ENCODE data around the gene DNAJC5G. TPM values are rescaled to one million over a fixed set of nuclear protein-coding genes. Genes with fewer than 3 reads are reported as not detected.

DNAJC5G gene
- total and polyA plus RNA-seq, 12 donors, result 0.14 to 2.9 (median 1.1) TPM; not detected in 4

GRCh38 chr2:27322766-27323595 is 47.7 kb downstream of the DNAJC5G start, which contains the start of gene MPV17:
Gene MPV17 (minus strand): TSS chr2:27323097. CDS start chr2:27322517, 580 bp downstream.
- H3K4me3 ChIP-seq, result peak within 1 kb of the TSS; percentile 25 to 99 (median 76)

GRCh38 chr2:27323596-27324285 is 48.5 kb downstream of the DNAJC5G start:
- Histone ChIP-seq H3K27me3 (no peaks in the 10 kb centered on the region), H3K36me3 (replicated peaks in 1 of 2) (peaks cover 0 to 31% of the 10 kb centered on the region in 2 donors), H3K9me3 (replicated peaks in 1 of 3) (no peaks in the 10 kb centered on the region), H3K4me3 (peak overlapping the region; percentile 19 to 99 (median 76)), H3K4me1 (replicated peaks in 1 of 2) (peaks cover 34 to 35% of the 10 kb centered on the region in 2 donors), H3K27ac (peak overlapping the region; percentile 83 to 99 (median 98))
- intact Hi-C loops (cut with DNase I), result no loop called here
- TF ChIP-seq POLR2A (IDR thresholded peaks at IDR 0.05) (peak in 1 of 2 donors; percentile 41), CTCF (IDR thresholded peaks at IDR 0.05) (no peak)
- DNase-seq, result peak in 3 of 7 donors; percentile 49 to 73 (median 69)
- 7 to 19% (median 13%) methylated on average over 5 of the region's 5 CpGs for WGBS, 4 donors

More at GRCh38 chr2:27322766-27323595, 47.7 kb downstream of the DNAJC5G start, which contains the start of gene MPV17:
- Histone ChIP-seq H3K36me3 (replicated peaks in 1 of 2) (peaks cover 0 to 24% of the 10 kb centered on the region in 2 donors), H3K9me3 (replicated peaks in 1 of 3) (no peaks in the 10 kb centered on the region), H3K27me3 (no peaks in the 10 kb centered on the region), H3K4me1 (replicated peaks in 1 of 2) (peaks cover 34 to 35% of the 10 kb centered on the region in 2 donors), H3K27ac (peak within 1 kb of the TSS; percentile 83 to 99 (median 98))
- WGBS, 4 donors, result 0 to 1% (median 0%) methylated on average over 22 to 39 of the region's 39 CpGs
- DNase-seq, result peak; percentile 92 to 97 (median 96)
- intact Hi-C loops (cut with DNase I), result no loop called here
- TF ChIP-seq CTCF (IDR thresholded peaks at IDR 0.05) (peak in 1 of 6 experiments; percentile 13), POLR2A (IDR thresholded peaks at IDR 0.05) (peak; percentile 73 to 95)

DNA sequence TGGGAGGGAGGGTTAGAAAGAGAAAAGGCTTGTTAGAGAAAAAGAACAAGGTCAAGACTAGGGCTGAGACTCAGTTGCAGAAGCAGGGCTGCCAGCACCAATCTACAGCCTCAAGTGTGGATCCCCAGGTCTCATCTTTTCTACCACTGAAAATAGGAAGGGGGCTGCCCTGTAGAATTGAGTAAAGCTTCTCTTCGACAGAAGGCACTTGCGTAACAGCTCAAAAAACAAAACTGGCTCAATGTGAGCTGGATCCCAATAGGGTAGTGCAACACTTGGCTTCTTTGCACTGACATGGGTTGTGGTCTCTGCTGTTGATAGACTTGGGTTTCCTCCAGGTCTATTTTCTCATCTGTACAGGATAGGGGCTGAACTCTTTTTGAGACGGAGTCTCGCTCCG is 49.5 kb downstream of the DNAJC5G start:
- Histone ChIP-seq H3K27me3 (no peaks in the 10 kb centered on the region), H3K27ac (peak overlapping the region in 4 of 5 donors; percentile 94 to 99 (median 98)), H3K4me3 (no peak overlapping the region), H3K9me3 (replicated peaks in 1 of 3) (no peaks in the 10 kb centered on the region), H3K36me3 (replicated peaks in 1 of 2) (peaks cover 0 to 41% of the 10 kb centered on the region in 2 donors), H3K4me1 (replicated peaks in 1 of 2) (peaks cover 34 to 35% of the 10 kb centered on the region in 2 donors)
- DNase-seq, result no peak
- 82 to 88% (median 87%) methylated on average over 2 to 5 of the region's 5 CpGs for WGBS, 4 donors
- no peak for TF ChIP-seq POLR2A (IDR thresholded peaks at IDR 0.05)
- no peak for TF ChIP-seq CTCF (IDR thresholded peaks at IDR 0.05)
- intact Hi-C loops (cut with DNase I), result loop anchor here in 1 of 2 donors (5.0 kb wide), 1 partner anchor 43 kb away; no protein-coding TSS in a partner anchor

Other genes with a start within 250 kb of the DNAJC5G start
- 100 to 1,000 TPM in 2 of 9 donors, 10 to 100 TPM in 7; 25.2 to 124 (median 50.0) TPM for gene TMEM214, start 242.5 kb upstream of the DNAJC5G start, total RNA-seq
- gene TMEM214, start 242.5 kb upstream of the DNAJC5G start, polyA plus RNA-seq, result 100 to 1,000 TPM in 1 of 3 donors, 10 to 100 TPM in 2; 63.7 to 111 (median 96.8) TPM
- gene AGBL5, start 223.8 kb upstream of the DNAJC5G start, total RNA-seq, result 10 to 100 TPM; 23.4 to 42.4 (median 32.0) TPM
- 10 to 100 TPM; 21.2 to 31.3 (median 29.8) TPM for gene AGBL5, start 223.8 kb upstream of the DNAJC5G start, polyA plus RNA-seq
- 100 to 1,000 TPM; 174 to 617 (median 397) TPM for gene OST4, start 203.8 kb upstream of the DNAJC5G start, total RNA-seq
- gene OST4, start 203.8 kb upstream of the DNAJC5G start, polyA plus RNA-seq, result 100 to 1,000 TPM; 387 to 602 (median 531) TPM
- 100 to 1,000 TPM in 5 of 9 donors, 10 to 100 TPM in 4; 17.7 to 243 (median 115) TPM for gene EMILIN1, start 196.8 kb upstream of the DNAJC5G start, total RNA-seq
- gene EMILIN1, start 196.8 kb upstream of the DNAJC5G start, polyA plus RNA-seq, result 100 to 1,000 TPM in 1 of 3 donors, 10 to 100 TPM in 1, 1 to 10 TPM in 1; 4.2 to 168 (median 84.4) TPM
- 10 to 100 TPM in 4 of 9 donors, 1 to 10 TPM in 5; 4.0 to 14.4 (median 9.0) TPM for gene KHK, start 188.7 kb upstream of the DNAJC5G start, total RNA-seq
- gene KHK, start 188.7 kb upstream of the DNAJC5G start, polyA plus RNA-seq, result 1 to 10 TPM; 3.3 to 6.7 (median 4.9) TPM
- gene CGREF1, start 156.3 kb upstream of the DNAJC5G start, total RNA-seq, result 1 to 10 TPM in 4 of 9 donors, under 1 TPM in 4, not detected in 1; 0.52 to 4.7 (median 1.0) TPM
- gene CGREF1, start 156.3 kb upstream of the DNAJC5G start, polyA plus RNA-seq, result 1 to 10 TPM; 1.8 to 2.0 (median 2.0) TPM
- gene ABHD1, start 151.6 kb upstream of the DNAJC5G start, total RNA-seq, result 1 to 10 TPM in 6 of 9 donors, under 1 TPM in 2, not detected in 1; 0.61 to 3.3 (median 1.5) TPM
- gene ABHD1, start 151.6 kb upstream of the DNAJC5G start, polyA plus RNA-seq, result 1 to 10 TPM in 2 of 3 donors, under 1 TPM in 1; 0.90 to 6.0 (median 4.4) TPM
- 10 to 100 TPM; 47.0 to 91.5 (median 64.6) TPM for gene PREB, start 140.8 kb upstream of the DNAJC5G start, total RNA-seq
- gene PREB, start 140.8 kb upstream of the DNAJC5G start, polyA plus RNA-seq, result 10 to 100 TPM; 44.1 to 68.5 (median 67.8) TPM
- gene PRR30, start 136.0 kb upstream of the DNAJC5G start, total RNA-seq, result not detected
- not detected for gene PRR30, start 136.0 kb upstream of the DNAJC5G start, polyA plus RNA-seq
- under 1 TPM in 7 of 9 donors, not detected in 2; under 0.01 to 0.35 (median 0.08) TPM for gene TCF23, start 126.4 kb upstream of the DNAJC5G start, total RNA-seq
- gene TCF23, start 126.4 kb upstream of the DNAJC5G start, polyA plus RNA-seq, result under 1 TPM in 2 of 3 donors, not detected in 1; 0.03 to 0.24 TPM
- 100 to 1,000 TPM; 124 to 292 (median 155) TPM for gene ATRAID, start 63.4 kb upstream of the DNAJC5G start, total RNA-seq
- 100 to 1,000 TPM; 139 to 228 (median 190) TPM for gene ATRAID, start 63.4 kb upstream of the DNAJC5G start, polyA plus RNA-seq
- 10 to 100 TPM; 13.5 to 35.0 (median 18.5) TPM for gene SLC5A6, start 63.2 kb upstream of the DNAJC5G start, total RNA-seq
- gene SLC5A6, start 63.2 kb upstream of the DNAJC5G start, polyA plus RNA-seq, result 10 to 100 TPM; 17.8 to 30.1 (median 18.1) TPM
- 10 to 100 TPM; 13.1 to 70.5 (median 19.0) TPM for gene CAD, start 58.1 kb upstream of the DNAJC5G start, total RNA-seq
- 10 to 100 TPM in 2 of 3 donors, 1 to 10 TPM in 1; 8.9 to 25.8 (median 13.9) TPM for gene CAD, start 58.1 kb upstream of the DNAJC5G start, polyA plus RNA-seq
- gene SLC30A3, start 12.4 kb upstream of the DNAJC5G start, total RNA-seq, result 1 to 10 TPM in 8 of 9 donors, not detected in 1; 1.4 to 5.6 (median 3.1) TPM
- gene SLC30A3, start 12.4 kb upstream of the DNAJC5G start, polyA plus RNA-seq, result 1 to 10 TPM in 2 of 3 donors, under 1 TPM in 1; 0.27 to 1.5 (median 1.3) TPM
- gene TRIM54, start 7.0 kb downstream of the DNAJC5G start, total RNA-seq, result 10 to 100 TPM in 6 of 9 donors, 1 to 10 TPM in 3; 1.2 to 27.7 (median 12.7) TPM
- gene TRIM54, start 7.0 kb downstream of the DNAJC5G start, polyA plus RNA-seq, result 10 to 100 TPM in 2 of 3 donors, 1 to 10 TPM in 1; 2.1 to 47.1 (median 21.1) TPM
- 1 to 10 TPM; 2.1 to 7.2 (median 3.9) TPM for gene UCN, start 33.0 kb downstream of the DNAJC5G start, total RNA-seq
- gene UCN, start 33.0 kb downstream of the DNAJC5G start, polyA plus RNA-seq, result 10 to 100 TPM in 2 of 3 donors, under 1 TPM in 1; 0.42 to 14.9 (median 11.3) TPM
- 100 to 1,000 TPM in 8 of 9 donors, 10 to 100 TPM in 1; 96.8 to 207 (median 146) TPM for gene MPV17, start 47.7 kb downstream of the DNAJC5G start, total RNA-seq
- gene MPV17, start 47.7 kb downstream of the DNAJC5G start, polyA plus RNA-seq, result 100 to 1,000 TPM; 356 to 568 (median 360) TPM
- gene GTF3C2, start 81.3 kb downstream of the DNAJC5G start, total RNA-seq, result 10 to 100 TPM; 30.6 to 60.4 (median 47.2) TPM
- 10 to 100 TPM; 52.3 to 73.9 (median 60.9) TPM for gene GTF3C2, start 81.3 kb downstream of the DNAJC5G start, polyA plus RNA-seq
- 10 to 100 TPM; 34.2 to 51.5 (median 43.2) TPM for gene EIF2B4, start 94.9 kb downstream of the DNAJC5G start, total RNA-seq
- 100 to 1,000 TPM in 2 of 3 donors, 10 to 100 TPM in 1; 55.3 to 165 (median 131) TPM for gene EIF2B4, start 94.9 kb downstream of the DNAJC5G start, polyA plus RNA-seq
- gene SNX17, start 95.2 kb downstream of the DNAJC5G start, total RNA-seq, result 100 to 1,000 TPM; 119 to 174 (median 130) TPM
- 10 to 100 TPM; 66.8 to 89.0 (median 79.0) TPM for gene SNX17, start 95.2 kb downstream of the DNAJC5G start, polyA plus RNA-seq
- 10 to 100 TPM in 7 of 9 donors, 1 to 10 TPM in 2; 3.1 to 29.2 (median 15.6) TPM for gene ZNF513, start 105.3 kb downstream of the DNAJC5G start, total RNA-seq
- gene ZNF513, start 105.3 kb downstream of the DNAJC5G start, polyA plus RNA-seq, result 10 to 100 TPM in 2 of 3 donors, 1 to 10 TPM in 1; 6.1 to 83.7 (median 72.5) TPM
- 10 to 100 TPM; 50.1 to 78.9 (median 60.6) TPM for gene PPM1G, start 134.2 kb downstream of the DNAJC5G start, total RNA-seq
- gene PPM1G, start 134.2 kb downstream of the DNAJC5G start, polyA plus RNA-seq, result 100 to 1,000 TPM in 1 of 3 donors, 10 to 100 TPM in 2; 51.0 to 107 (median 54.7) TPM
- gene NRBP1, start 153.2 kb downstream of the DNAJC5G start, total RNA-seq, result 100 to 1,000 TPM in 1 of 9 donors, 10 to 100 TPM in 8; 48.4 to 100 (median 75.4) TPM
- 100 to 1,000 TPM in 1 of 3 donors, 10 to 100 TPM in 2; 52.7 to 126 (median 58.1) TPM for gene NRBP1, start 153.2 kb downstream of the DNAJC5G start, polyA plus RNA-seq
- 1 to 10 TPM; 1.2 to 8.2 (median 4.2) TPM for gene KRTCAP3, start 166.9 kb downstream of the DNAJC5G start, total RNA-seq
- 1 to 10 TPM; 1.4 to 6.4 (median 5.4) TPM for gene KRTCAP3, start 166.9 kb downstream of the DNAJC5G start, polyA plus RNA-seq
- 10 to 100 TPM in 8 of 9 donors, 1 to 10 TPM in 1; 6.3 to 28.1 (median 15.7) TPM for gene IFT172, start 214.3 kb downstream of the DNAJC5G start, total RNA-seq
- gene IFT172, start 214.3 kb downstream of the DNAJC5G start, polyA plus RNA-seq, result 100 to 1,000 TPM in 1 of 3 donors, 10 to 100 TPM in 1, 1 to 10 TPM in 1; 9.8 to 113 (median 75.6) TPM
- gene FNDC4, start 219.8 kb downstream of the DNAJC5G start, total RNA-seq, result 100 to 1,000 TPM in 6 of 9 donors, 10 to 100 TPM in 3; 35.3 to 321 (median 115) TPM
- 100 to 1,000 TPM in 2 of 3 donors, 10 to 100 TPM in 1; 51.3 to 331 (median 101) TPM for gene FNDC4, start 219.8 kb downstream of the DNAJC5G start, polyA plus RNA-seq
- gene GCKR, start 221.4 kb downstream of the DNAJC5G start, total RNA-seq, result 10 to 100 TPM in 2 of 9 donors, 1 to 10 TPM in 6, under 1 TPM in 1; 0.24 to 24.0 (median 6.3) TPM
- gene GCKR, start 221.4 kb downstream of the DNAJC5G start, polyA plus RNA-seq, result 10 to 100 TPM in 2 of 3 donors, 1 to 10 TPM in 1; 9.4 to 29.4 (median 17.3) TPM